Tibial nerve (tissue), 4 donors: Measurements from ENCODE around the gene NEBL. TPM values are rescaled to one million over a fixed set of nuclear protein-coding genes. Genes with fewer than 3 reads are reported as not detected.

Experiments
- DNase-seq, 2 donors: peaks; one replicate each; pipeline ENCODE4 v3.0.0-alpha.2; 2019; ENCODE audit warnings: low spot score in 2 of 2
- H3K27ac ChIP-seq, 4 donors: fragments of 200-600 bp; sonication (generic) in 3 of 4; one replicate each; pipeline ENCODE4 v1.5.1; 2017 to 2019; ENCODE audit warnings: mild to moderate bottlenecking in 1 of 4
- H3K27me3 ChIP-seq, 2 donors: fragments of 200-600 bp; sonication (generic) in 1 of 2; one replicate each; pipeline versions ENCODE4 v1.5.1 to v1.6.0; 2017 to 2019
- H3K36me3 ChIP-seq, 3 donors: fragments of 200-600 bp; sonication (generic); one replicate each; pipeline ENCODE4 v1.5.1; 2018 to 2019
- H3K4me1 ChIP-seq, 4 donors: fragments of 200-600 bp; sonication (generic) in 3 of 4; one replicate each; pipeline ENCODE4 v1.5.1; 2017 to 2019
- H3K4me3 ChIP-seq, 4 donors: fragments of 200-600 bp; sonication (generic) in 3 of 4; one replicate each; pipeline ENCODE4 v1.5.1; 2017 to 2019; ENCODE audit warnings: mild to moderate bottlenecking in 1 of 4, moderate library complexity in 1 of 4
- H3K9me3 ChIP-seq, 4 donors: fragments of 200-600 bp; sonication (generic) in 3 of 4; one replicate each; pipeline ENCODE4 v1.5.1; 2017 to 2019
- EP300 ChIP-seq, 2 donors: sonication (generic); formaldehyde crosslinking; IDR thresholded peaks; one replicate each; pipeline ENCODE4 v1.6.1; 2017; ENCODE audit warnings: antibody characterized with exemption in 2 of 2, mild to moderate bottlenecking in 1 of 2
- POLR2A ChIP-seq, 2 donors: fragments of 450-650 bp; IDR thresholded peaks; one replicate each; pipeline ENCODE4 v1.6.1; 2017; ENCODE audit warnings: antibody characterized with exemption in 2 of 2, mild to moderate bottlenecking in 2 of 2, moderate library complexity in 2 of 2
- WGBS, 2 donors: methylation state at CpG; one replicate each; pipeline ENCODE4 v1.1.5; 2018; 5-methylcytosine and 5-hydroxymethylcytosine counted together
- total RNA-seq, 4 donors: library from RNA; depleted of rRNA; stranded (reverse); fragments of >200 nt; gene quantifications; one replicate each; pipeline ENCODE4 v1.1.0, GENCODE V29; 2016
- TF ChIP-seq, protein P1 (sequence below), 5 experiments: fragments of 200-600 bp in 3 of 5; fragments of 450-650 bp in 2 of 5; sonication (generic) in 3 of 5; IDR thresholded peaks; one replicate each; pipeline ENCODE4 v1.5.1; 2016 to 2019; ENCODE audit warnings: antibody characterized with exemption in 5 of 5, mild to moderate bottlenecking in 3 of 5, moderate library complexity in 2 of 5

NEBL gene
- total RNA-seq, 4 donors from 2014 or later: 34.5 to 61.2 (median 49.7) TPM

DNA sequence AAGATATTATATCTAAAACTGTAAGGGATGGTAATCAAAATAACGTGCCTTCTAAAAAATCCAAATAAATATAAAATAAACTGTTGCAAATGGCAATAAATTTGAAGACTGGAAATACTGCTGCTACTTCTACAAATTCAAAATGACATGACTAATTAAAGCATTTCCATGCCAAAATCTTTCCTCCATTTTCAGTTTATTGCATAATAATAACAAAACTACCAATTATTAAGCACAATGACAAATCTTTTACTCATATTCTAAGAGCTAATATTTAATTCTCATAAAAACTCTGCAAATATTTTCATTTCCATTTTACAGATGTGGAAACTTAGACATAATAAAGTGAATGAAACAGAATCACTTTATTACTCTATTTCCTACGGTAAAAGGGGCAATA, 38.8 kb upstream of the NEBL start:
- 57 to 59% methylated on average over 2 of the region's 2 CpGs for WGBS, 2 donors
- no peak overlapping the region for H3K27ac ChIP-seq
- TF ChIP-seq, protein P1, sequence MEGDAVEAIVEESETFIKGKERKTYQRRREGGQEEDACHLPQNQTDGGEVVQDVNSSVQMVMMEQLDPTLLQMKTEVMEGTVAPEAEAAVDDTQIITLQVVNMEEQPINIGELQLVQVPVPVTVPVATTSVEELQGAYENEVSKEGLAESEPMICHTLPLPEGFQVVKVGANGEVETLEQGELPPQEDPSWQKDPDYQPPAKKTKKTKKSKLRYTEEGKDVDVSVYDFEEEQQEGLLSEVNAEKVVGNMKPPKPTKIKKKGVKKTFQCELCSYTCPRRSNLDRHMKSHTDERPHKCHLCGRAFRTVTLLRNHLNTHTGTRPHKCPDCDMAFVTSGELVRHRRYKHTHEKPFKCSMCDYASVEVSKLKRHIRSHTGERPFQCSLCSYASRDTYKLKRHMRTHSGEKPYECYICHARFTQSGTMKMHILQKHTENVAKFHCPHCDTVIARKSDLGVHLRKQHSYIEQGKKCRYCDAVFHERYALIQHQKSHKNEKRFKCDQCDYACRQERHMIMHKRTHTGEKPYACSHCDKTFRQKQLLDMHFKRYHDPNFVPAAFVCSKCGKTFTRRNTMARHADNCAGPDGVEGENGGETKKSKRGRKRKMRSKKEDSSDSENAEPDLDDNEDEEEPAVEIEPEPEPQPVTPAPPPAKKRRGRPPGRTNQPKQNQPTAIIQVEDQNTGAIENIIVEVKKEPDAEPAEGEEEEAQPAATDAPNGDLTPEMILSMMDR (IDR thresholded peaks at IDR 0.05): no peak
- no peak for TF ChIP-seq POLR2A (IDR thresholded peaks at IDR 0.05)
- no peak for TF ChIP-seq EP300 (IDR thresholded peaks at IDR 0.05)
- H3K36me3 ChIP-seq: no peaks in the 10 kb centered on the region
- DNase-seq: no peak
- no peak overlapping the region for H3K4me3 ChIP-seq
- H3K27me3 ChIP-seq: no peaks in the 10 kb centered on the region
- no peaks in the 10 kb centered on the region for H3K4me1 ChIP-seq
- no peaks in the 10 kb centered on the region for H3K9me3 ChIP-seq

DNA sequence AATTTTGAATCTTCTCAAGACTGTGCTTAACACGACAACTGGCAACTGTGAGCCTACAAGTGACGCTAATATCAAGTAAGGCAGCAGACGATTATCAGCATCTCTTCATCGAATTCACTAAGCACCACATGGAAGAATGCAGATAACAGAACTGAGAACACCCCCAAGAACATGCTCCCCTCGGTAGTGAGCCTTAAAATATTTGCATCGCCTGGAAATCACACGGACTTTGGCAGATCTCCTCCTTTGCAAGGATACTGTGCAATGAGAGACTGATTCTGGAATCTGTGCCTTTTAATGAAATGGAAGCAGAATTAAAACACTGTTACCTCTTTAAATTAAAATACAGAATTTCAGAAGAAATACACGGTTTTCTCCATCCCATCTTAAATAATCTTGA, 38.2 kb upstream of the NEBL start:
- Histone ChIP-seq H3K27me3 (no peaks in the 10 kb centered on the region), H3K4me3 (no peak overlapping the region), H3K36me3 (no peaks in the 10 kb centered on the region), H3K4me1 (no peaks in the 10 kb centered on the region), H3K27ac (no peak overlapping the region), H3K9me3 (no peaks in the 10 kb centered on the region)
- WGBS, 2 donors: 91 to 93% methylated on average over 8 of the region's 8 CpGs
- no peak for DNase-seq
- TF ChIP-seq POLR2A (IDR thresholded peaks at IDR 0.05): no peak
- TF ChIP-seq, protein P1 (IDR thresholded peaks at IDR 0.05): no peak
- no peak for TF ChIP-seq EP300 (IDR thresholded peaks at IDR 0.05)

DNA sequence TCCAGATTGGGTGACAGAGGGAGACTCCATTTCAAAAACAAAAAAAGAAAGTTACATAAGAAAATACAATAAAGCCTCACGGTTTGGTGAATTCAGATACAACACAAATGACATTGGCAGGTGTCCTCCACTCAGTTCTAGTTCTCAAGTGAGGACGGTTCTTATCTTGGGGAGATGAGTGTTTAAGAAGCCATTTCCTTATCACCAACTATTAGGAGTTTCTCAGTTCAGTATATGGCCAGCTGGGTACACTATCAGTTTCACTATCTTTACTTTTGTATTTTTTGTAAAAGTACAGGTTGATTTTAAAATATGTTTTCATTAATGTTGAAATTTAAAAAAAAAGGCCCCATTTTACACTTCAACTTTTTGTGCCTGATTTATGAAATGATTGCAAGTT, 36.6 kb upstream of the NEBL start:
- TF ChIP-seq EP300 (IDR thresholded peaks at IDR 0.05): no peak
- no peaks in the 10 kb centered on the region for H3K27me3 ChIP-seq
- no peaks in the 10 kb centered on the region for H3K4me1 ChIP-seq
- DNase-seq: no peak
- WGBS, 2 donors: 81 to 93% methylated on average over 2 of the region's 2 CpGs
- H3K27ac ChIP-seq: no peak overlapping the region
- no peaks in the 10 kb centered on the region for H3K36me3 ChIP-seq
- no peak overlapping the region for H3K4me3 ChIP-seq
- H3K9me3 ChIP-seq: no peaks in the 10 kb centered on the region

DNA sequence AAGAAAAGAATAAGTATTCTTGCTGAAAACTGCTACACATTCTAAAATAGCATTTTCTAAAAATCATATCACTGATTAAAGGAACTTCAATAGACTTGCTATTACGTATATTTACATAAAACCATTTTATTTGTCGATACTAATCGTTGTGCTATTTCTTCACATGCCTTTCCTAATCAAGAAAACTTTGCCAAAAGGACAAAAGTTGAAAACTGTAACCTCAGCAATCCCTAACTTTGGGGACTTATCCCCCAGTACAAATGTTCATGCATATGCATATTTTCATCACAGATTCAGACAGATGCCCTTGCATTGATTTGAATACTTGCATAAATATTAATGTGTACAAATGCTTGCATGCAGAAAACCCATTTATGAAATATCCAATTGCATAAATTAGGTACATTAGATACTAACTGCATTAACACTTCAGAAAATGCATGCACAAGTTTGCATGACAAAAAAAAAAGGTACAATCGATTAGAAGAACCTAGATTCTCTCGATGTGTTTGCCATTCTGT, 35.6 kb upstream of the NEBL start:
- Histone ChIP-seq H3K27me3 (no peaks in the 10 kb centered on the region), H3K4me3 (no peak overlapping the region), H3K27ac (no peak overlapping the region), H3K4me1 (no peaks in the 10 kb centered on the region), H3K9me3 (no peaks in the 10 kb centered on the region), H3K36me3 (no peaks in the 10 kb centered on the region)
- TF ChIP-seq POLR2A (IDR thresholded peaks at IDR 0.05): no peak
- TF ChIP-seq, protein P1 (IDR thresholded peaks at IDR 0.05): no peak
- TF ChIP-seq EP300 (IDR thresholded peaks at IDR 0.05): no peak
- no peak for DNase-seq
- WGBS, 2 donors: 93 to 97% methylated on average over 5 of the region's 5 CpGs

DNA sequence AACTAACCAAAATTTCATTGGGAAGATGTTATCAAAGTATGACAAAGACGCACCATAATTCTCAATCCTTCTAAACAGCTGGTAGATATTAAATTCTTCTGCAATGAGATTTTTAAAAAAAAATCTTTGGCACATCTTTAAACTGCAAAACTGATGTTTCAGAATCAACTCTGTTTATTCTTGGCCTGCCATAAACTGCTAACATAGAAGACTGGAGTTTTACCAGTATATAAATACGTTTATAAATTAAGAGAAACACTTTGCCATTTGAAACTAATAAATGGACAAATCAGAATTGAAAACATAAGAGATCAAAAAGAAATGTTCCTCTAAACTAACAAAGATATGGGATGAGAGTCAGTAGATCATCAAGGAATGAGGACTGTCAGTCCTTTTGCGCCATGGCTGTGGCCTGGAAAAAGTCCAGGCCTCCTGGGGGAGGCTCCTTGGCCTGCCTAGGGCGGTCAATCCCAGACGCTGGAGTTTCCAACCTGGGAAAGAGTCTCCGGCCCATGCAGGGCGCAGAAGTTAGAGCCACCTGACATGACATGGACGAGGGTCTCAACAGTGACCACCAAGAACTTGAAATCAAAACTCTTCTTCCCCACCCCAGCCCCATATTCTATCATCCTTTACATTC, 34.2 kb upstream of the NEBL start:
- Histone ChIP-seq H3K27me3 (no peaks in the 10 kb centered on the region), H3K36me3 (no peaks in the 10 kb centered on the region), H3K9me3 (no peaks in the 10 kb centered on the region), H3K4me3 (no peak overlapping the region), H3K27ac (no peak overlapping the region), H3K4me1 (no peaks in the 10 kb centered on the region)
- TF ChIP-seq POLR2A (IDR thresholded peaks at IDR 0.05): no peak
- no peak for DNase-seq
- WGBS, 2 donors: 73 to 79% methylated on average over 8 of the region's 8 CpGs

DNA sequence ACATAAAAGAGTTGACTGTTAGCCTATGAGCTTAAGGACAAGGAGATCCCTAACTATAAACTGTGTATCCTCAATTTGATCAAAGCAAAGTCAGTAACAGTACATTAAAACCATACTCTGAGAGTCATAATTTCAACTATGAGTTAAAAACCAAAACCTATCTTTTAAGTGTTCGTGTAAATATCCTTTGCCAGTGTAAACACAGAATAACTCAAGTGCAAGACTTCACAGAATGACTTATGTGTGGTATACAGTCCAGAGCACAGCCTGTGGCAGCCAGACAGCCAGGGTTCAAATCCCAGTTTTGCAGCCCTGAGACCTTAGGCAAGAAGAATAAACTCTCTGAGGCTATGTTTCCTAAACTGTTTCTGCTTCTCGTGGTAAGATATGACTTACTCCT, 30.3 kb upstream of the NEBL start:
- DNase-seq: no peak
- no peaks in the 10 kb centered on the region for H3K9me3 ChIP-seq
- H3K27me3 ChIP-seq: no peaks in the 10 kb centered on the region
- TF ChIP-seq, protein P1 (IDR thresholded peaks at IDR 0.05): no peak
- TF ChIP-seq EP300 (IDR thresholded peaks at IDR 0.05) (no peak), POLR2A (IDR thresholded peaks at IDR 0.05) (no peak)
- no peaks in the 10 kb centered on the region for H3K36me3 ChIP-seq
- no peaks in the 10 kb centered on the region for H3K4me1 ChIP-seq
- H3K27ac ChIP-seq: no peak overlapping the region
- WGBS, 2 donors: 68 to 71% methylated on average over 2 of the region's 2 CpGs
- no peak overlapping the region for H3K4me3 ChIP-seq
